GM19238 (cell line): ENCODE results near the gene ESRRG.

Experiments
- DNase-seq: peaks from one replicate; pipeline ENCODE4 v3.0.0; 2011; ENCODE audit warnings: low spot score; ENCODE audit not compliant: insufficient read length

The ESRRG gene

GRCh38 chr1:216523043-216523442 is 200.2 kb downstream of the ESRRG start:
- DNase-seq, result no peak

GRCh38 chr1:216521477-216521876 is 201.8 kb downstream of the ESRRG start:
- no peak for DNase-seq

GRCh38 chr1:216518844-216519627 is 204.2 kb downstream of the ESRRG start:
- no peak for DNase-seq

GRCh38 chr1:216502528-216503162 is 220.6 kb downstream of the ESRRG start:
- no peak for DNase-seq

- no peak for DNase-seq
Measured at GRCh38 chr1:216500273-216500967, 222.8 kb downstream of the ESRRG start.

- no peak for DNase-seq
Measured at GRCh38 chr1:216499581-216500272, 223.5 kb downstream of the ESRRG start.

- no peak for DNase-seq
Measured at GRCh38 chr1:216498277-216498676, 225.0 kb downstream of the ESRRG start.

GRCh38 chr1:216485042-216485441 is 238.2 kb downstream of the ESRRG start:
- no peak for DNase-seq

- DNase-seq, result no peak
Measured at GRCh38 chr1:216483672-216484401, 239.4 kb downstream of the ESRRG start.

- no peak for DNase-seq
Measured at GRCh38 chr1:216482620-216483019, 240.6 kb downstream of the ESRRG start.

GRCh38 chr1:216478238-216478637 is 245.0 kb downstream of the ESRRG start:
- no peak for DNase-seq

GRCh38 chr1:216476341-216476740 is 246.9 kb downstream of the ESRRG start:
- DNase-seq, result no peak

- no peak for DNase-seq
Measured at GRCh38 chr1:216475659-216476276, 247.5 kb downstream of the ESRRG start.

GRCh38 chr1:216466162-216466801 is 256.9 kb downstream of the ESRRG start:
- DNase-seq, result no peak

GRCh38 chr1:216464489-216464888 is 258.7 kb downstream of the ESRRG start:
- DNase-seq, result no peak

- no peak for DNase-seq
Measured at GRCh38 chr1:216462066-216462775, 261.0 kb downstream of the ESRRG start.

GRCh38 chr1:216461466-216461865 is 261.8 kb downstream of the ESRRG start:
- no peak for DNase-seq

GRCh38 chr1:216459651-216460207 is 263.5 kb downstream of the ESRRG start:
- DNase-seq, result no peak

GRCh38 chr1:216458812-216459211 is 264.4 kb downstream of the ESRRG start:
- no peak for DNase-seq
